NCI-H1694 treated with DMSO at 0.1 percent for 48 hours (cell line): ENCODE data around the gene MAP7.
"Not testable (repeated sequence)": the region's sequence is repeated elsewhere in the genome, so short reads cannot be mapped to it uniquely, and the experiment has no call there.

Experiments used
- DNase-seq: peaks from one replicate; lab custom pipeline; 2025; lab: John Stamatoyannopoulos, UW

MAP7 gene

DNA sequence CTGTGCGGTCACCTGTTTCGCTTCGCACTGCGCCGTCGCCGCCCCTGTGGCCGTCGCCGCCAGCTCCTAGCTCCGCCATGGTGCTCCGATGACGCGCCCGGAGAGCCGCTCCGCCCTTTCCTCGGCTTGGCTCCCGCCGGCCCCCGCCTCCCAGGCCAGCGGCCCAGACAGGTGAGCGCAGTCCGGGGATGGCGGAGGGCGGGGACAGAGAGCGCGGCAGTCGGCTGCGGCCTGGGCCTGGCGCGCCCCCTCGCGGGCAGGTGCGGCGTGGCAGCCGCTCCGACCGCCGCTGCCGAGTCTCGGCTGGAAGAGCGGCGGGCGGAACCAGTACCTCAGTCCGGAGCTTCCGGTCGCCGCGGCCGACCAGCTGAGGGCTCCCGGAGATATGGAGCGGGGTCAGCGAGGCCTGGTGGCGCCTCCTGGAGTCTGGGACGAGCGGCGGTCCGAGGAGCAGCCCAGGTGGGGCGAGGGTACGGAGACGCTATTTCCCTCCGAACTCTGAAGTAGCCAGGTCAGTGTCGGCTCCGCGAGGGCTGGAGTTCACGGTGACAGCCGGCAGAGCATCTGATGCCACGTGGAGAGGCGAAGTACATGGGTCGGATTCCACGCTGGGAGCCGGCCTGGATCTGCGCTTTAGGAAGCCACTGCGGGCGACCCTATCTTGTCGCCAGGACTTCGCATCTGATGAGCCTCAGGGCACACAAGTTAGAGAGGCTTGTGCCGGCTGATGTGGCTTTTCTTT is at the start of gene MAP7:
Gene MAP7, minus strand, starts transcription at position 93 of the 742 bp plus-strand sequence. Its CDS starts 14 bp downstream, at position 79.
- no peak for DNase-seq

DNA sequence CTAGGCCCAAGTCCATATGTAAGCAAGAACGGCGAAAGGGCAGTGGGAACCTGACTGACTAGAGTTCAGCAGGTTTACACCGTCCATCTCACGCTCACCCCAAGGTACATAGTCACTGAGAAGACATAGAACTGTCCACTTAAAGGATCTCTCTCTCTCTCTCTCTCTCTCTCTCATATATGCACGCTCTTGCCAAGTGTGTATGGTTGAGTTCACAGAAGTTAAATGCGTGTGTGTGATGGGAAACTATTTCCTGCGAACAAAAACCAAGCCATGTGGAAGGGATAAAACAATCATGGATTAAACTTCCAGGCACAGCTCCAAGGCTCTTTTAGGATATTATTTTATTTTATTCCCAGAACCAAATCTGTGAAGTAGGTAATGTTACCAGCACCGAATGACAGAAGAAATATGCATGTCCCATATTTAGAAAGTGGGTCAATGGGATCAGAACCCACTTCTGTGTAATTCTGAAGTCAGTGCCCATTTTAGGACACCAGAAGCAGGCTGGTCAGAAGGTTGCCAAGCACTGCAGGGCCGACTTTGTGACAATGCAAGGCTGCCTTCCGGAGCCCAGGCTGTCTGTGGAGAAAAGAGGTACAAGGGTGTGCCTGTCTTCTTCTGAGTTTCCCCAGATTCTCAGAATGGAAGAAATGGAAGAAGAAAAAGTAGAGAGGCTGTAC is 49.2 kb upstream of the MAP7 start:
- no peak for DNase-seq

DNA sequence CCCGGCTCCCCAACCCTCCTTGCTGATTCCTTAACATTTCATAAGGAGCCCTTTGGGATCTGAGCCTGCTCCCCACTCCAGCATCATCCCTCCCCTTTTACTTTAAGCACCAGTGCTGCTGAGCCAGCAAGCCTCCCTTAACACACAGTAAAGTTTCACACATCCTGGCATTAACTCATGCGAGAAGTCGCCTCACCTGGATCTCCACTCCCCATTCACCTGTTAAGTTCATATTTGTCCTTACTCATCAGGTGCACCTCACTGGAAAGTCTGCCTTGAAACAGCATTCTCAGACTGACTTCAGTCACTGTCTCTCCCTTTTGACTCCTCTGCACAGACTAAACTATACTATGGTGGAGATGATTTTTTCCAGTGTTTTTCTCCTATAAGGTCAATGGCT is 47.8 kb upstream of the MAP7 start:
- DNase-seq: no peak

DNA sequence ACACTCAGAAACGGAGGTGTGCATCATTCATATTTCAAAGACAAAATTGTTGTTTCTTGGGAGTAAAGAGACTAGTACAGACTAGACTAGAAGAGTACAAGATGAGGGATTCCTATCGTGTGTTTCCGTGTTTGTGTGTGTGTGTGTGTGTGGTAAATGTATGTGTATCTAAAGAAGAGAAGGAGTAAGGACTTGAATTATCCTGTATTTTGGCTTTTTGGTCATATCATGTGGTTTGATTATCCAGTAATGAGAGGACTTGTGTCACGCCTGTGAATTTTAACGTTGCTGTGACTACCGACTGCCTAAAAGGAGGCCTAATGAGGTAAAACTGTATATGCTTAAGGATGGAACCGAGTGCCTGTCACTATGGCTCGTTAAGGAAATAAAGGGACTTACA is 44.4 kb upstream of the MAP7 start:
- no peak for DNase-seq

DNA sequence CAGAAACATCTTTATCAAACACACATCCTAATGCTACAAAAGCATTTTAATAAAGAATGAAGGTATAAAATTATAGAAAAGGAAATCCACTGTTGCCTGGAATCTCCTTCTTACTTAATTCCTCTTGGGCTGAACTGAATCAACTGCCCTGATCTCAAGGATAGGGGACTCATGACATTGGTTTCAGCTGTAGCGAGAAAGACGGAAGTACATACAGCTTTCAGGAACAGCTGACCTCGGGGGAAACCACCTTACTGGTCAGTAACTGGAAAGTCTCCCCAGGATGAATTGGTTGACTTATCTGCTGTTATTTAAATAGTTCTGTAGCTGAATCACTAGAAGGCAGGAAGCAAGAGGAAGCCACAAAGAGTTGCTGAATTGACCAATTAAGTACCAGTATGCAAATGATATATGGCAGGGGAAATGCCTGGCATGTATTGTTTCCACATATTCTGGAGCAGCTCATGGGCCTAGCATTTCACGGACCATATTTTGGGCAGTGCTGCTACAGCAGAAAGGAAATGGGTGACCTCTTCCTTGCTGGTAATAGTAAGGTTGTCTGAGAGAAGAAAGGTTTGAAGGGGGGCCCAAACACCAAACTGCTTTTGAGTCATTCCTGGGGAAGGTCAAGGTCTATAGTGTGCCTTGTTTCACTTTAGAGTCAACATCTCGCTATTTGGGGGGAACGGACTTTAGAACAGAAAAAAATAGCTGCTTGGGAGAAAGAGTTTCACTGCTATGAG is 43.7 kb upstream of the MAP7 start:
- DNase-seq: no peak

DNA sequence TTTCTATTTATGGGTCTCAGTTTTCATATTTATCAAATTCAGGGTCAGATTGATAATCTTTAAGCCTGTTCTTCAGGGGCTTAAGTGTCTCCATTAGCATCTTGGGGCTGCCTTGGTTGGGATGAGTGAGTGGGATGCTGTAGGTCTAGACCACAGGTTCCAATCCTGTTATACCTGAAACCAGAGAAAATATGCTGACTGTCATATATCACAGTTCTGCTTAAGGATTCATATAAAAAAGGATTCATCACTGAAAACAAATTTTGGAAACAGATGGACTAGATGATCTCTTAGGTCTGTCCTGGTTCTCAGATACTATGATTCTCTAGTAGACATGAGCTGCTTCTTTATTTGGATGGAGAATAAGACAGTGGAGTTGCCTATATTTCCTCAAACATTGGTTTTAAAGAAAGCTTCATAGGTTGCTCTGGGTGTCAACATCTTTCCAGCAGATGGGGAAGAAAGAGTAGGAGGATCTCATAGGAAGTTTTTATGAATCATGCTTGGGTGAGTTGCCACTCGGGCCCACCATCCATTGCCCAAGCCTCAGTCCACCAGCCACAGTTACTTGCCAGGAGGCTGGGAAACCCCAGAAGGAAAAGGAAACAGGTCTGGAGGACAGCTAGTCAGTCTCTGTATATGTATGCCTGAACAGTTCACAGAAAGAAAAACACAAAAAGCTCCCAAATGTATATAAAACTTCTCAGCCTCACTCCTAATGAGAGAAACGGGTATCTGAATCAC is 42.9 kb upstream of the MAP7 start:
- DNase-seq: no peak

DNA sequence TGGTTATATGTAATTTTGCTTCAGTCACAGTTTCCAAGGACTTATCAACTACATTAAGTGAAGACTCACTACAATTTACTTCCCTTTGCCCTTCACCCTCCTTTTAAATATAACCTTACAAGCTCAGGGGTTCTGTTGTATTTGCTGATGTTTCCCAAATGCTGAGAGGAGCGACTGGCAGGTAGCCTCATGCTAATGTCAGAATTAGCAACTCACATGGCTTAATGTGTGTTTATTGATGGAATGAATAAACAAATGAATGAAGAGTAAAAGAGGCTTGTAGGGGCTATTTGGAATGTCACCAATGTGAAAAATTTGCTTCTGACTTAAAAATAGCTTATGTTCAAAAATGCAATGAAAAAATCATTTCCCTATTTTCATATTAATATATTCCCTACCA is 41.4 kb upstream of the MAP7 start:
- no peak for DNase-seq

DNA sequence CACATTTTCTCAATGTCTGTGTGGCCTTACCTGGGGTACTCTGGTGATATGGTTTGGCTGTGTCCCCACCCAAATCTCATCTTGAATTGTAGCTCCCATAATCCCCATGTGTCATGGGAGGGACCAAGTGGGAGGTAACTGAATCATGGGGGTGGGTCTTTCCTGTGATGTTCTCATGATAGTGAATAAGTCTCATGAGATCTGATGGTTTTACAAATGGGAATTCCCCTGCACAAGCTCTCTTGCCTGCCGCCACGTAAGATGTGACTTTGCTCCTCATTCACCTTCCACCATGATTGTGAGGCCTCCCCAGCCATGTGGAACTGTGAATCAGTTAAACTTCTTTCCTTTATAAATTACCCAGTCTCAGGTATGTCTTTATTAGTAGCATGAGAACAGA is 40.6 kb upstream of the MAP7 start:
- not testable (repeated sequence) for DNase-seq

DNA sequence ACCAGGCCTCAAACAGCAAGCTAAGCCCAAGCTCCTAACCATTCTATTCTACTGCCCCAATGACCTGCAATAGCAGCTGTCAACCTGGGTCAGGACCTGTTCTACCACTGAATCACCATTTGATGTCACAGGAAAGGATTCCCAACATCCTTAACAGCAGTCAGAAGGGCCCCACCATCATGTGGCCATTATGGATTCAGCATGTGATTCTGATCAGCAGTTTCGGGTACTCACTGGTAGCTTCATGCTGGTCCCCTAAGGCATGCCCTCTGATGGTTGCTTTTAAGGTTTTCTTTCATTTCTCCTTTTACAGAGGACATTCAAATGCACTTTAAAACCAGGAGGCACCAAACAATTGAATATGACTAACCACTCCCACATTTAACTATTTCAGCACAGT is 37.3 kb upstream of the MAP7 start:
- DNase-seq: no peak

DNA sequence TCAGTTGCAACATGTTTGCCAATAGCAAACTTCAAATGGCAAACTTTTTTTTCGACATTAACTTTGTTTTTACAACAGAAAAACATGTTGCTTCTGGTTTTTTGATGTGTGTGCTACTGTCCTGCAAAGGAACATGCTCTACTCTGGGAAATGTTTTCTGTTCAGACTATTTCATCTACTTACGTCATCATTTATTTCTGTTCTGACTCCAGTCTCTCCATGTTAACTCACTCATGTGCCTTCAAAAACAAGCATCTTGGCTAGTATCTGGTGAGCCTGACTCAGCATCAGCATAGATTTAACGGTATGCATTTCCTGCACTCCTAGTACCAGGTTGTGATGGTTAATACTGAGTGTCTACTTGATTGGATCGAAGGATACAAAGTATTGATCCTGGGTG is 36.1 kb upstream of the MAP7 start:
- no peak for DNase-seq

DNA sequence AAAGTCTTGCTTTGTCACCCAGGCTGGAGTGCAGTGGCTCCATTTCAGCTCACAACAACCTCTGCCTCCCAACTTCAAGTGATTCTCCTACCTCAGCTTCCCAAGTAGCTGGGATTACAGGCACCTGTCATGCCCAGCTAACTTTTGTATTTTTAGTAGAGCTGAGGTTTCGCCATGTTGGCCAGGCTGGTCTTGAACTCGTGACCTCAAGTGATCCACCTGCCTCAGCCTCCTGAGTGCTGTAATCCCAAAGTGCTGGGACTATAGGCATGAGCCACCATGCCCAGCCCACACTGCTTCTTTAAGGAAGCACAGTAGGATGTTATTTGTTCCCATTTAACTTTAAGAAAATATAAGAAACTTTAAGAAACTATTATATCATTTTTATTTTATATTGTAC is 35.3 kb upstream of the MAP7 start:
- not testable (repeated sequence) for DNase-seq

DNA sequence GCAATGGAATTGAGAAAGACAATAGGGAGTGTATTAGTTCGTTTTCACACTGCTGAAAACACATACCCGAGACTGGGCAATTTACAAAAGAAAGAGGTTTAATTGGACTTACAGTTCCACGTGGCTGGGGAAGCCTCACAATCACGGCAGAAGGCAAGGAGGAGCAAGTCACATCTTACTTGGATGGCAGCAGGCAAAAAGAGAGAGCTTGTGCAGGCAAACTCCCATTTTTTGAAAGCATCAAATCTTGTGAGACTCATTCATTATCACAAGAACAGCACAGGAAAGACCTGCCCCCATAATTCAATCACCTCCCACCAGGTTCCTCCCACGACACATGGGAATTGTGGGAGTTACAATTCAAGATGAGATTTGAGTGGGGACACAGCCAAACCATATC is 34.1 kb upstream of the MAP7 start:
- not testable (repeated sequence) for DNase-seq

DNA sequence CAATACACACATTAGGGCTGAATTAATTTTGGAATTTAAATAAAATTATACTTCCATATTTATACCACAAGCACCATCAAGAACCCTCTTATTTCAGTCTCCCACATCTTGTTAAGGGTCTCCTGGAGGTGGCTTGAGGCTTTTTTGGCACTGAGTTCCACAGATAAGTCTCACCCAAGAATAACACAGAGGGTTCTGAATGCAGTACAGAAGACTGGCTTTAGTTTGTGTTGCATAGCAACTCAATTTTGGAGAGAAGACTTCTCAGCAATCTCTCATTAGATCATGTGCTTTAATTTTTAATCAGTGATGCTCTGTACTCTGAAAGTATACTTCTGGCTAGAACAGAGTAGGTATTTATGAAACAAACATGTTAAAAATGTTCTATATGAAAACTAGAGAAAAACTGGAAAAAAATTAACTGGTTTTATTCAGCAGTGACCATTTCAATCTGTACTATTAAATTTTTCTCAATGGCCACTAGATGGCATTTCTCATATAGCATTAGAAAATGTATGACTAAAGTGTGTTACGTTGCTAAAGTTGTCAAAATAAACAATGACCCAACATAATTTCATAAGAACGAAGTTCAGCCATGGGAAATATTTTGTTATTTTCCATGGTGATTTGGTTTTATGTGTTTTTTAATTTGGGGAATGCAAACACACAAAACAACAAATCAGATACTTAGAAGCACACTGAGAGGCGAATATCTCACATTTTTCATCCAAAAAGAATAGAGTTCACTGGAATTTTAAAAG is 32.7 kb upstream of the MAP7 start:
- DNase-seq: peak; percentile 8

DNA sequence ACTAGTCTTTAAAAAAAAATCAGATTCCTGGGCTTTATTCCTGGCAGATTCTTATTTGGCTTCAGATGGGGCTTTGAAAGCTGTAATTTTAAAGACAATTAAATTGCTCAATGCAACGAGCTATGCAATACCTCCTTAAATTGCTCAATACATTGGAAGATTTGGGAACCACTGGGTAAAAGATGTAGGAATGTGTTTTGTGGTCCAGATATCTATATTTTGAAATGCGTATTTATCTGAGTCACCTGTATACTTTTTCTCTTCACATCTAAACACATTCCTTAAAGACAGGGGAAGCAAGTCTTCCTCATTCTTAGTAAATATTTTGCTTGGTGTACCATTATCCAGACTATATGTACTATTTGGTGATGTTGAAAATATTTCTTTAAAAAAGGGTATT is 29.6 kb upstream of the MAP7 start:
- no peak for DNase-seq

DNA sequence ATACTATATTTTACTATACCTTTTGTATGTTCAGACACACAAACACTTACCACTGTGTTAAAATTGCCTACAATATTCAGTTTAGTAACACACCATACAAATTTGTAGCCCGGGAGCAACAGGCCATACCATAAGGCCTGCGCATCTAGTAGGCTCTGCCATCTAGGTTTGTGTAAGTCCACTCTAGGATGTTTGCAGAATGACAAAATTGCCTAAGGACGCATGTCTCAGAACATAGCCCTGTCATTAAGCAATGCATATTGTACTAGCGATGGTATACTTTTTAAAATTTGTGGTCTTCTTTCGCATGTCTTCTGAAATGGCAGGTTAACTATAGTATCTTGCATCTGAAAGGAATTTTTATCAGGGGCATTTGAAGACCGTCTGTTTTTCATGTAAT is 26.6 kb upstream of the MAP7 start:
- DNase-seq: no peak

DNA sequence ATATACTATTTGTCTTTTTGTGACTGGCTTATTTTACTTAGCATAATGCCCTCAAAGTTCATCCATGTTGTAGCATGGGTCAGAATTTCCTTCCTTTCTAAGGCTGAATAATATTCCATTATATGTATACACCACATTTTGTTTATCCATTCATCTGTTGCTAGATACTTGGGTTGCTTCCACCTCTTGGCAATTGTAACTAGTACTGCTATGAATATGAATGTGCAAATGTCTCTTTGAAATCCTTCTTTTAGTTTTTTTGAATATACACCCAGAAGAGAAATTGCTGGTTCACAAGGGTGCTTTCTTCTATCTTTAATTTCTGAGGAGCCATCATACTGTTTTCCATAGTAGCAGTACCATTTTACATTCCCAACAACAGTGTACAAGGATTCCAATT is 21.3 kb upstream of the MAP7 start:
- no peak for DNase-seq

DNA sequence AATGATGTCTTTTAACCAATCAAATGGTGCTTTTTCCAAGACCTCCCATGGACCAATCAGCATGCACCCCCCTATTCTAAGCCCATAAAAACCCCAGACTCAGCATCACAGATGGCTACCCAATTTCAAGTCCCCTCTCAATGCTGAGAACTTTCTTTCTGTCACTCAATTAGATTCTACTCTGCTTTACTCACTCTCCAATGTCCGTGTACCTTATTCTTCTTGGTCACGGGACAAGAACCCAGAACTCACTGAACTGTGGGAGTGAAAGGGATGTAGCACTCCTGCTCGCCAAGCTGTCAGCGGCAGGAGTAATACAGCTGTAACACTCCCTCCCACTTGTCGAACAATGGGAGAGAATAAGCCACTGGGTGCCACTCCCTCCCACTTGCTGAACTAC is 20.8 kb upstream of the MAP7 start:
- no peak for DNase-seq

DNA sequence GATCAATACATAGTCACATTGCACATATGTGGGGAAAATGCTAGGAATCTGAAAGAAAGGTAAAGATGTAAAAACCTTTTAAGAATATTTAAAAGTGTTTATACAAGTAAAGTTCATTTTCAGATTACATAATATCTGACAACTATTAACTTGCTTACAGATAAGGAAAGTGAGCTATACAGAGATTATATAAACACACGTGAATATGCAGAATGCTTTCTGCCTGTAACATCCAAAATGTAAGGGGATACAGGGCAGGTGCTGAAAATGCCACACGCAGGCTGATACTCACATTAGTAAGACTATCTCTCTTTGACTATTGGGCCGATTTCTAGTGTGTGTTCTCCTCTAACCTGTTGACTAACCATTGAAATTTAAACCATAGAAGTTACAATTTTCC is 17.9 kb upstream of the MAP7 start:
- no peak for DNase-seq

DNA sequence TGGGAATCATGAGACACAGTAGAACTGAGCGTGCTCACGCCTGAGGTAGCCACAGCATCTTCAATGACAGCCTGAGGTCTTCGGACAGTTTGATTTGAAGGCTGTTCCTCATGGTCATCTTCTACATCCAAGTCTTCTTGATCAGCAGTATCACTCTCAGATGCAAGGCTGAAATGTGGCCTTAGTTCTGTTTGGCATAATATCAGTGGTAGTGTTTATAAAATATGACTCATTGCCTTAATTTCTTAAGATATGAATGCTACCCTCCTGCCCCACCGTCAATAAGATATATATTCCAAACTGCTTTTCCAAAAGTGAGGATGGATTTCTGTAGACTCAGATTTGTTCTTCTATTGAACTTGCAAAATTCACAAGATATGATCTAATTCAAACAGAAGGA is 17.5 kb upstream of the MAP7 start:
- no peak for DNase-seq

DNA sequence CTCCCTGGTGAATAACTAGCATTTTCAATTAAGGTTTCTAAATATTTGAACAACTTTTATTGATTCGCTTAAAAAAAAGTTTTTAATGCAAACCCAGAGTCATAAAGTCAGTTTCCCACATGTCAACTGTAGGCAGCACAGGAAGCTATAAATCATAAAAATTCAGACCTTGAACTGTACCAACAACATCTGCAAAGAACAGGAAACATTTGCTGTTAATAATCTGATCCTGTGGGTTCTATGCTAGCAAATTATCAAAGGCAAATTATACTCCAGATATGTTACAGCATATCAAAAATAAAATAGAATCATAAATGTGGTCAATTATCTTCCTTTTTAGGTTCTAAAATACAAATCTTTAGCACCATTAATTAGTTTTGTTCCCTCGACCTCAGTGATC is 16.6 kb upstream of the MAP7 start:
- DNase-seq: no peak

DNA sequence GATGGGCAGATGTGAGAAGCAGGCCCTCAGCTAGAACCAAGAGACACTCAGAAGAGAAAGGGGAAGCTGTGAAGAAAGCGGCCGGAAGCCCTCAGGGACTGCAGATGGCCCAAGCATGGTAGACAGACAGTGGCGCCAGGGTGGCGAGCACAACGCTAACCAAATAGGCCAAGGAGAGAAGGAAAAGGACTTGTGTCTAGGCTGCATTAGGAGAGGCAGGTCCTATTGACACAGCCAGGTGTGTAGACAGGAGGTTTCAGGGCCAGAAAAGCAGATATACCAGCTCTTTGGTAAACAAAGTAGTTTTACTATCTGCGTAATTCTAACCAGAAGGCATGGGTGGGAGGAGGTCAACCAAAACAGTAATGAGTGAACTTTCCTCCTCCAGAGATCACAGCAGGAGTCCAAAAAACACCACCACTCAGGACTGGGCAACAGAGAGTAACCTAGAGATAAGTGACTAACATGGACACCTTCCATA is 15.8 kb upstream of the MAP7 start:
- DNase-seq: no peak

DNA sequence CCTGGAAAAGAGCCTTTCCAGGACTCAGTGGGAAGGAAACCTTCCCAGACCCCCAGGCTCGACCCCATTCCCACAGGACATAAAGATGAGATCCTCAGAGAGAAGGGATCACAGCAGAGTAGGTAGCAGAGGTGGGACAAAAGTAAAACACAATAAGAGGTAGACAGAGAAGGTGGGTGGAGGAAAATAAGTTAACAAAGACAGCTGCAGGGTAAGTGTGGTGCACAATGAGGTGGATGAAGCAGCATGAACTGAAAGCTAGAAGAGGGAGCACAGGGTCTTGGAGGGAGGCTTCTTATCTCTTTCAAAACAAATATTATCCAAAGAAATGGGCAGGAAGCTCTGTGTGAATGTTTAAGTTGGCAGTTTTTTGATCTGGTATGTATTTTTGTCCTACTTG is 14.0 kb upstream of the MAP7 start:
- DNase-seq: no peak
